ENCODE data around the gene PRKX.
"Not testable (repeated sequence)": the region's sequence is repeated elsewhere in the genome, so short reads cannot be mapped to it uniquely, and the experiment has no call there.

DNA sequence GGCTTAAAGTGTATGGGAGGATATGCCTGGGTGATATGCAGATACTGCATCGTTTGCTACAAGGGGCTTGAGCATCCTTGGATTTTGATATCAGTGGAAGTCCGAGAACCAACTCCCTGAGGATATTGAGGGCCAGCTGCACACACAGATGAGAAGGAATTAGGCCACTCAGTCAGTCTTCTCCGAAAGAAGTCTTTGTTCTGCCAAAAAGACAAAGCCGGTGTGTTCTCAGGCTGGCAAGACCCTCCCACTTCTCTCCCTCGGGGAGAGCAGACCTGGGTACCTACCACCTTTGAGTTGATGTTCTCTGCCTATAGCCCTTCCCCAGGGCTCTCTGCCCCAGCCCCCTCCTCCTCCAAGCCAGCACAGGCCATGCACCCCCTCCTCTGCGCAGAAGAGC lies 22.4 kb upstream of the PRKX start:
- TF ChIP-seq POLR2A (IDR thresholded peaks at IDR 0.05), result not testable (repeated sequence)
- TF ChIP-seq, protein P1, sequence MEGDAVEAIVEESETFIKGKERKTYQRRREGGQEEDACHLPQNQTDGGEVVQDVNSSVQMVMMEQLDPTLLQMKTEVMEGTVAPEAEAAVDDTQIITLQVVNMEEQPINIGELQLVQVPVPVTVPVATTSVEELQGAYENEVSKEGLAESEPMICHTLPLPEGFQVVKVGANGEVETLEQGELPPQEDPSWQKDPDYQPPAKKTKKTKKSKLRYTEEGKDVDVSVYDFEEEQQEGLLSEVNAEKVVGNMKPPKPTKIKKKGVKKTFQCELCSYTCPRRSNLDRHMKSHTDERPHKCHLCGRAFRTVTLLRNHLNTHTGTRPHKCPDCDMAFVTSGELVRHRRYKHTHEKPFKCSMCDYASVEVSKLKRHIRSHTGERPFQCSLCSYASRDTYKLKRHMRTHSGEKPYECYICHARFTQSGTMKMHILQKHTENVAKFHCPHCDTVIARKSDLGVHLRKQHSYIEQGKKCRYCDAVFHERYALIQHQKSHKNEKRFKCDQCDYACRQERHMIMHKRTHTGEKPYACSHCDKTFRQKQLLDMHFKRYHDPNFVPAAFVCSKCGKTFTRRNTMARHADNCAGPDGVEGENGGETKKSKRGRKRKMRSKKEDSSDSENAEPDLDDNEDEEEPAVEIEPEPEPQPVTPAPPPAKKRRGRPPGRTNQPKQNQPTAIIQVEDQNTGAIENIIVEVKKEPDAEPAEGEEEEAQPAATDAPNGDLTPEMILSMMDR (IDR thresholded peaks at IDR 0.05), result not testable (repeated sequence)

Data from ovary (tissue), 3 donors.